ENCODE data around the gene BTD. TPM values are rescaled to one million over a fixed set of nuclear protein-coding genes. Genes with fewer than 3 reads are reported as not detected.

Gene BTD
- total and polyA plus RNA-seq, 2 donors (not counting 3 experiments of a cell fraction or from before 2014, with no cell fraction given): 20.3 to 32.2 TPM

GRCh38 chr3:15634671-15635070 is 33.1 kb downstream of the BTD start:
- Histone ChIP-seq H3K9me3 (replicated peaks; ENCODE audit: control insufficient read depth, insufficient read depth, low read length) (no peaks in the 10 kb centered on the region), H3K79me2 (ENCODE audit: control insufficient read depth, insufficient read depth, low read length) (no peaks in the 10 kb centered on the region), H3K27me3 (ENCODE audit: control insufficient read depth in 2 of 2, insufficient read depth in 2 of 2, low read length in 2 of 2) (no peaks in the 10 kb centered on the region), H3K27ac (ENCODE audit: insufficient read depth, low read depth, low read length) (peak overlapping the region; percentile 93), H3K9ac (replicated peaks; ENCODE audit: extremely low read depth, insufficient read depth, low read length) (peak overlapping the region; percentile 77), H2AFZ (ENCODE audit: low read depth, low read length) (peak overlapping the region; percentile 2), H3K4me2 (ENCODE audit: insufficient read depth, low read length) (peak overlapping the region; percentile 21), H3K9me1 (replicated peaks; ENCODE audit: control insufficient read depth, extremely low read depth, insufficient read depth, low read length) (no peaks in the 10 kb centered on the region), H3K4me3 (replicated peaks in 1 of 3; ENCODE audit: insufficient read depth in 1 of 3, low read depth in 1 of 3, low read length in 3 of 3) (no peak overlapping the region), H3K4me1 (ENCODE audit: control insufficient read depth, extremely low read depth, insufficient read depth, low read length) (peaks cover 84% of the 10 kb centered on the region), H4K20me1 (replicated peaks; ENCODE audit: control insufficient read depth, extremely low read depth, insufficient read depth, low read length) (no peaks in the 10 kb centered on the region), H3K36me3 (ENCODE audit: control insufficient read depth in 2 of 2, extremely low read depth in 1 of 2, insufficient read depth in 2 of 2, low read length in 2 of 2) (no peaks in the 10 kb centered on the region)
- dilution Hi-C loops (cut with MboI; ENCODE audit: extremely low pct_ligation_motif_present, low sequenced_read_pairs): loop anchor here (25.0 kb wide), 1 partner anchor 428 kb away; no protein-coding TSS in a partner anchor
- ChIA-PET CTCF (interaction anchor here (0.6 to 4.7 kb wide), 4 partner anchors 12 to 178 kb away, joined by 3 to 44 read pairs (median 4); partner anchors contain the start of gene ANKRD28), POLR2A (interaction anchor here (3.8 kb wide), 1 partner anchor 13 kb away, joined by 21 read pairs; no protein-coding TSS in a partner anchor)
- BruUV-seq (replicated peaks): no TSS peak
- no peak for TF ChIP-seq EZH2 (IDR thresholded peaks at IDR 0.05; ENCODE audit: borderline replicate concordance, low read depth, low read length, severe bottlenecking)
- TF ChIP-seq MAX (IDR thresholded peaks at IDR 0.05; ENCODE audit: insufficient read depth, insufficient read length): no peak
- TF ChIP-seq JUN (IDR thresholded peaks at IDR 0.05; ENCODE audit: borderline replicate concordance, insufficient read depth, insufficient read length, low read depth): no peak
- TF ChIP-seq MYC (IDR thresholded peaks at IDR 0.05; ENCODE audit: low read depth, low read length): no peak
- TF ChIP-seq POLR2A (IDR thresholded peaks at IDR 0.05; ENCODE audit: low read depth, low read length): no peak
- no peak for TF ChIP-seq GATA2 (IDR thresholded peaks at IDR 0.05; ENCODE audit: insufficient read depth, insufficient read length, low read depth, low read length)
- TF ChIP-seq FOS (IDR thresholded peaks at IDR 0.05; ENCODE audit: borderline replicate concordance, insufficient read depth, low read length): no peak
- TF ChIP-seq POLR2AphosphoS5 (IDR thresholded peaks at IDR 0.05; ENCODE audit: insufficient read depth, low read depth, low read length): no peak
- TF ChIP-seq CTCF (IDR thresholded peaks at IDR 0.05; ENCODE audit: extremely low read depth in 1 of 2, insufficient read depth in 1 of 2, low read depth in 1 of 2, low read length in 2 of 2): no peak
- no peak for FAIRE-seq
- DNase-seq (ENCODE audit: low read depth, low spot score): no peak
- intact Hi-C loops (cut with micrococcal nuclease): loop anchor here (5.0 to 10.0 kb wide), 2 partner anchors 340 to 848 kb away; no protein-coding TSS in a partner anchor

All from endothelial cell of umbilical vein (primary cell).